RWPE2 (cell line): ENCODE data around the gene DDA1.

Source experiments
- ATAC-seq: fragments of 200-7000 bp; cut with Tn5 transposase; 3 replicates; pipeline ENCODE4 v1.9.1; 2021; ENCODE audit warnings: low read depth
- DNase-seq: peaks from one replicate; pipeline ENCODE4 v3.0.0-alpha.2; 2020; ENCODE audit warnings: low spot score
- H3K27ac ChIP-seq: fragments of 450-650 bp; 2 replicates; pipeline ENCODE4 v1.5.1; 2017; ENCODE audit warnings: mild to moderate bottlenecking; ENCODE audit not compliant: poor library complexity, severe bottlenecking
- H3K27me3 ChIP-seq: fragments of 250-450 bp; sonication (Bioruptor Pico); 2 replicates; pipeline ENCODE4 v1.5.1; 2021; ENCODE audit warnings: mild to moderate bottlenecking, moderate library complexity; ENCODE audit not compliant: insufficient read depth, poor library complexity, severe bottlenecking
- H3K36me3 ChIP-seq: fragments of 250-450 bp; sonication (Bioruptor Pico); 2 replicates; pipeline ENCODE4 v1.5.1; 2020; ENCODE audit warnings: low read depth, mild to moderate bottlenecking, moderate library complexity
- H3K4me1 ChIP-seq: fragments of 250-450 bp; sonication (Bioruptor Pico); 2 replicates; pipeline ENCODE4 v1.5.1; 2021; ENCODE audit warnings: mild to moderate bottlenecking, moderate library complexity; ENCODE audit not compliant: insufficient read depth, poor library complexity, severe bottlenecking
- H3K4me3 ChIP-seq: fragments of 250-450 bp; sonication (Bioruptor Pico); 2 replicates; pipeline ENCODE4 v1.5.1; 2021; ENCODE audit warnings: mild to moderate bottlenecking, moderate library complexity; ENCODE audit not compliant: severe bottlenecking
- H3K9me3 ChIP-seq: fragments of 250-450 bp; sonication (Bioruptor Pico); 2 replicates; pipeline ENCODE4 v1.5.1; 2021; ENCODE audit warnings: mild to moderate bottlenecking, moderate library complexity; ENCODE audit not compliant: severe bottlenecking
- TF ChIP-seq, protein P1 (sequence below): fragments of 450-650 bp; IDR thresholded peaks from one replicate; pipeline ENCODE4 v1.5.1; 2017; ENCODE audit warnings: mild to moderate bottlenecking, moderate library complexity; ENCODE audit not compliant: poor library complexity, severe bottlenecking

Gene DDA1

DNA sequence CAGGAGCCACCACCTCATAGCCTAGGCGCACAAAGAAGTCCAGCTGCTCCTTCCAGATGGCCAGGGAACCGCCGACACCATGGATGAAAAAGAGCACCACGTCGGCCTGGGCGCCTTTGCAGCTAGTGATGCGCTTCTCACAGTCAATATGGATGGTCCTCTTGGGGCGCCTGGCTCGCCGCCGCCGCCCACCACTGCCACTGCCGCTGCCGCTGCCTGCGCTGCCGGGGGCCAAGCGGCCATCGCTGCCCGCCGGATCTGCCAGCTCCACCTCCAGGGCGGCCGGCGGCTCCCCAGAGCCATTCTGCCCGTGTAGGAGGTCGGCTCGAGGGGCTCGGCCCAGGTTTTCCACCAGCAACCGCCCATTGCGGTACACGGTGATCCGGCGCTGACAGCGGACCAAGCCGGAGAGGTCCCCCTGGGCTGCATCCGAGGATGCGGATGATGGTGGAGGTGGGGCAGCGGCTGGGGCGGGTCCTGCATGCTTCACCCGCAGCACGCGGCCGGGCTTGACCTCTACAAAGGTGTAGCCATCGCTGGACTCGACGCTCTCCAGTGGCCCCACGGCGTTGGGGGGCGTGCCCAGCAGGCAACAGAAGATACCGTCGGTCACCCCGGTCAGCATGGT, 8.3 kb upstream of the DDA1 start:
- Histone ChIP-seq H3K27me3 (no peaks in the 10 kb centered on the region), H3K27ac (no peak overlapping the region), H3K4me1 (peaks cover 6% of the 10 kb centered on the region), H3K36me3 (peaks cover 13% of the 10 kb centered on the region), H3K9me3 (no peaks in the 10 kb centered on the region), H3K4me3 (no peak overlapping the region)
- DNase-seq (no peak), ATAC-seq (no peak)
- TF ChIP-seq, protein P1, sequence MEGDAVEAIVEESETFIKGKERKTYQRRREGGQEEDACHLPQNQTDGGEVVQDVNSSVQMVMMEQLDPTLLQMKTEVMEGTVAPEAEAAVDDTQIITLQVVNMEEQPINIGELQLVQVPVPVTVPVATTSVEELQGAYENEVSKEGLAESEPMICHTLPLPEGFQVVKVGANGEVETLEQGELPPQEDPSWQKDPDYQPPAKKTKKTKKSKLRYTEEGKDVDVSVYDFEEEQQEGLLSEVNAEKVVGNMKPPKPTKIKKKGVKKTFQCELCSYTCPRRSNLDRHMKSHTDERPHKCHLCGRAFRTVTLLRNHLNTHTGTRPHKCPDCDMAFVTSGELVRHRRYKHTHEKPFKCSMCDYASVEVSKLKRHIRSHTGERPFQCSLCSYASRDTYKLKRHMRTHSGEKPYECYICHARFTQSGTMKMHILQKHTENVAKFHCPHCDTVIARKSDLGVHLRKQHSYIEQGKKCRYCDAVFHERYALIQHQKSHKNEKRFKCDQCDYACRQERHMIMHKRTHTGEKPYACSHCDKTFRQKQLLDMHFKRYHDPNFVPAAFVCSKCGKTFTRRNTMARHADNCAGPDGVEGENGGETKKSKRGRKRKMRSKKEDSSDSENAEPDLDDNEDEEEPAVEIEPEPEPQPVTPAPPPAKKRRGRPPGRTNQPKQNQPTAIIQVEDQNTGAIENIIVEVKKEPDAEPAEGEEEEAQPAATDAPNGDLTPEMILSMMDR, result no peak

DNA sequence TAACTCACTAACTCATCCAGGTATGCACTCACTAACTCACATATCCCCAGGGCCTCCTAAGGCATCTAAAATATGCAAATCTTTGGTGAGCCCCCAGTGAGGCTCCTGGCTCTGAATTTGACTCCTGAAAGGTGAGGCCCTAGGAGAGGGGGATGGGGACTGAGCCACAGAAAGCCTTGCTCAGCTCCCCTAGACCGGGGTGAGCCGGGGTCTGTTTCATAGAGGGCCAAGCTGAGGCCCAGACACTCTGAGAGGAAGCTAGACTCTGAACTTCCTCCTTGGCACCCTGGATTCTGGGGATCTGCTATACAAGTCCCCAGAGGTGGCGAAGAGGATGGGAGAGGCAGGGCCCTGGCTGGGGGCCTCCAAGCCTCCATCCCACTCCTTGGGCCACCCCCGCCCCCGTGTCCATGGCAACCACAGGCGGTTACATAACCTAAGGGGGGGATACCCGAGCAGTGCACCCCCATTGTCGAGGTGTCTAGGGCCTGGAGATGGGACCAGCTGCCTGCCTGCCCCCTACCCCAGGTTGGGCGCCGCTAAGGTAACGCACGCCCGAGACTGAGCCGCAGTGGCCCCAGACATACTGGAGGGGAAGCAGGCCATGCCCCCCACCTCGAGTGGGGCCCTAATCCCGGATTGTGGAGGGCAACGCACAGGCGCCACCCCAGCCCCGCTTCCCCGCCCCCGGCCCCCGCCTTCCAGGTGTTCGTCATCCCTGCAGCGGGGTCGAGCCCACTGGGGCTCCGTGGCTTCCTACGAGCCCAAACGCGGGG, 6.8 kb upstream of the DDA1 start:
- Histone ChIP-seq H3K4me3 (peak overlapping the region; percentile 62), H3K27ac (peak overlapping the region; percentile 73), H3K9me3 (no peaks in the 10 kb centered on the region), H3K36me3 (peaks cover 16% of the 10 kb centered on the region), H3K27me3 (no peaks in the 10 kb centered on the region), H3K4me1 (peaks cover 3% of the 10 kb centered on the region)
- no peak for DNase-seq
- no peak for ATAC-seq
- TF ChIP-seq, protein P1, result no peak

DNA sequence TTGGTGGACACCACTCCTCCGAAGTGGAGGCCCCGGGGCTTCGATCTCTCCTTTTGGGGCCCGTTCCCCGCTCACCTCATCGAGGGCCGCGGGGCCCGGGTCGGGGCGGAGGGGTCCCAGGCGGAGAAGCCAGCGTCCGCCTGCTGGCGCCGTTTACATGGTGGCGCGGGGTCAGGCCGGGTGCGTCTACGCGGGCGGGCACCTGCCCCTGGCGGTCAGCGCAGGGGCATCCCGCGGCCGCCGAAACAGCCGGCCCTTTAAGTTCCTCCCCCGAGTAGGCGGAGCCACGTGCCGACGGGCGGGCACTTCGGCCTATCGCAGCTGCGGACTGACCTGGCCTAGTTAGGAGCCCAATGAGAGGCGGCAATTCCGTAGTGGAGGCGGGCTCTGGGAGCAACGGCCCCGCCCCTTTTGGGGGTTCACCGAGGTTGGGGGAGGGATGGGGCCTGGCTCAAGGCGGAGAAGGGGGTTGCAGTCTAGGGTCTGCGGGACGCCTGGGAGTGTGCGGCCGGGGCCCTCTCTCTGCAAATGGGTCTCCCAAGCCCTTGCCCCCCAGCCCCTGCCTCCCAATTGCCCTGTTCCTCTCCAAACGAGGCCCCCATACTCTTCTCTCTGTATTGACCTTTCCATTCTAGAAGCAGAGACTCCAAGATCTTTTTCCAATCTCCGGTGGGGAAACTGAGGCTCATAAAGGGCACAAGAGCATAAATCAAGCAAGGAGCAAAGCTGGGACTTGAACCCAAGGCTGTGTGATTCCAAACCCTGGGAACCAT, 6.0 kb upstream of the DDA1 start, which contains the start of gene ABHD8:
ABHD8 (minus strand) TSS at position 259 of the 773 bp plus-strand sequence. CDS start 1,809 bp downstream, outside the sequence.
- Histone ChIP-seq H3K4me1 (peaks cover 3% of the 10 kb centered on the region), H3K27me3 (no peaks in the 10 kb centered on the region), H3K9me3 (no peaks in the 10 kb centered on the region), H3K4me3 (peak within 1 kb of the TSS; percentile 62), H3K27ac (peak within 1 kb of the TSS; percentile 73), H3K36me3 (peaks cover 9% of the 10 kb centered on the region)
- TF ChIP-seq, protein P1, result peak; percentile 55
- peak; percentile 82 for ATAC-seq
- DNase-seq, result peak; percentile 93

DNA sequence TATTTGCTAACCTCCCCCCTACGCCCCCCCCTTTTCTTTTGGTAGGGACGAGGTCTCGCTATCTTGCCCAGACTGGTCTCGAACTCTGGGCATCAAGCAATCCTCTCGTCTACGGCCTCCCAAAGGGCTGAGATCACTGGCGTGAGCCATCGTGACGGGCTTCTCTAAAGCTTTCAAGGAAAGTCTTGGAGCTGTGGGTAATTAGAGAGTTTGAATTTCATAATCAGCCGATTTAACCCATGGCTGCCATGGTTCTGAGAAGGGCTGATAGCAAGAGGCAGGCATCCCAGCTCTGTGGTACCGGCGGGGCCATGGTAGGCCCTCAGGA, 5.5 kb upstream of the DDA1 start:
- ATAC-seq (no peak), DNase-seq (no peak)
- Histone ChIP-seq H3K4me3 (no peak overlapping the region), H3K4me1 (peaks cover 3% of the 10 kb centered on the region), H3K36me3 (peaks cover 6% of the 10 kb centered on the region; the same call in 1 of the 2 replicates), H3K9me3 (no peaks in the 10 kb centered on the region), H3K27me3 (no peaks in the 10 kb centered on the region), H3K27ac (peak overlapping the region; percentile 73)
- TF ChIP-seq, protein P1, result no peak
